ENCODE measurements around the gene PRDX6. TPM values are rescaled to one million over a fixed set of nuclear protein-coding genes. Genes with fewer than 3 reads are reported as not detected.

The PRDX6 gene
- total and polyA plus RNA-seq, 10 of the 15 experiments (the other 5 are each of a cell fraction or from before 2014, with no cell fraction given) = 70.7 to 230 (median 138) TPM

GRCh38 chr1:173445164-173445563 is 32.0 kb upstream of the PRDX6 start:
- SMC1A ChIA-PET (ENCODE audit: uncharacterized antibody, unreplicated experiment) = interaction anchor here (0.9 to 1.9 kb wide), 5 partner anchors 13 to 34 kb away, joined by 3 to 5 read pairs (median 4); no protein-coding TSS in a partner anchor
- CTCF ChIA-PET = interaction anchor here (0.7 to 1.2 kb wide), 4 partner anchors 10 to 34 kb away, joined by 3 to 4 read pairs (median 3); no protein-coding TSS in a partner anchor
- no peaks in the 10 kb centered on the region for H3K79me2 ChIP-seq (ENCODE audit: control insufficient read depth, insufficient read depth, low read length)

More at GRCh38 chr1:173445164-173445563, 32.0 kb upstream of the PRDX6 start:
- POLR2A ChIA-PET = interaction anchor here (1.3 to 1.9 kb wide), 3 partner anchors 10 to 423 kb away, joined by 3 to 4 read pairs (median 4); partner anchors contain the start of gene ZBTB37
- intact Hi-C loops (cut with micrococcal nuclease; ENCODE audit: unreplicated experiment) = no loop called here
- ATAC-seq (peak; percentile 39), FAIRE-seq (peak; percentile 23), DNase-seq (ENCODE audit: low read depth, low spot score) (no peak)
- in situ Hi-C loops (cut with MboI) = loop anchor here (25.0 kb wide), 1 partner anchor 767 kb away; no protein-coding TSS in a partner anchor
- H3K4me3 ChIP-seq = no peak overlapping the region
- no TSS peak for BruUV-seq (replicated peaks)
- RAD21 ChIA-PET (ENCODE audit: unreplicated experiment) = interaction anchor here (1.4 kb wide), 1 partner anchor 31 kb away, joined by 5 read pairs; the partner anchor contains the start of gene PRDX6
- H4K20me1 ChIP-seq (ENCODE audit: control insufficient read depth, insufficient read depth) = no peaks in the 10 kb centered on the region
- H3K27me3 ChIP-seq (replicated peaks in 1 of 2; ENCODE audit: control insufficient read depth in 2 of 2, insufficient read depth in 2 of 2, low read length in 1 of 2) = no peaks in the 10 kb centered on the region
- H3K4me1 ChIP-seq (ENCODE audit: control insufficient read depth, insufficient read depth, low read length) = peaks cover 18% of the 10 kb centered on the region
- H3K27ac ChIP-seq (ENCODE audit: control insufficient read depth, insufficient read depth) = peak overlapping the region; percentile 48
- no peak overlapping the region; the same call in 1 of the 2 replicates for H2AFZ ChIP-seq (ENCODE audit: control insufficient read depth, low read depth, low read length)
- H3K9ac ChIP-seq (ENCODE audit: control insufficient read depth, insufficient read depth, low read length) = no peak overlapping the region
- H3K36me3 ChIP-seq (ENCODE audit: control insufficient read depth in 2 of 2, insufficient read depth in 2 of 2, low read length in 1 of 2) = no peaks in the 10 kb centered on the region; a peak in 2 of 4 replicates
- no peak for TF ChIP-seq CBX3 (IDR thresholded peaks at IDR 0.05; ENCODE audit: borderline replicate concordance, low read depth)
- TF ChIP-seq USF1 (IDR thresholded peaks at IDR 0.05; ENCODE audit: borderline replicate concordance, extremely low read length, insufficient read depth, low read depth, low read length) = no peak
- TF ChIP-seq IKZF1 (conservative IDR thresholded peaks at IDR 0.05) = no peak
- TF ChIP-seq TAF1 (IDR thresholded peaks at IDR 0.05; ENCODE audit: borderline replicate concordance, low read depth, low read length) = no peak
- TF ChIP-seq GATAD2B (conservative IDR thresholded peaks at IDR 0.05; ENCODE audit: low read depth) = no peak
- TF ChIP-seq MYC (IDR thresholded peaks at IDR 0.05; ENCODE audit: insufficient read depth, insufficient read length, insufficient replicate concordance, low read length, severe bottlenecking) = no peak
- no peak for TF ChIP-seq RELA (IDR thresholded peaks at IDR 0.05; ENCODE audit: borderline replicate concordance, partially characterized antibody)
- no peak for TF ChIP-seq POLR2AphosphoS5 (IDR thresholded peaks at IDR 0.05; ENCODE audit: low read length)
- no peak for TF ChIP-seq ZNF687 (IDR thresholded peaks at IDR 0.05)
- no peak for TF ChIP-seq BACH1 (IDR thresholded peaks at IDR 0.05; ENCODE audit: borderline replicate concordance)
- no peak for TF ChIP-seq NKRF (conservative IDR thresholded peaks at IDR 0.05)
- peak overlapping the region; percentile 81 for H3K4me2 ChIP-seq (ENCODE audit: control insufficient read depth, insufficient read depth)
- peaks cover 3% of the 10 kb centered on the region; the same call in 2 of the 3 replicates for H3K9me3 ChIP-seq (replicated peaks; ENCODE audit: control insufficient read depth, insufficient read depth, low read length)
- 67% methylated on average over 2 of the region's 2 CpGs for WGBS (ENCODE audit: insufficient coverage, insufficient replicate concordance, low lambda C conversion rate, missing lambda C conversion rate)
